Stimulated activated CD8-positive, alpha-beta memory T cell treated with anti-CD3 and anti-CD28 coated beads, Interleukin-7, amount 100 ng/mL, for 4 hours (primary cell): ENCODE measurements around the gene WWOX.

Source experiments
- DNase-seq, 2 donors: peaks; one replicate each; pipeline ENCODE4 v3.0.0-alpha.2; 2020; ENCODE audit warnings: low read depth in 2 of 2

WWOX gene

DNA sequence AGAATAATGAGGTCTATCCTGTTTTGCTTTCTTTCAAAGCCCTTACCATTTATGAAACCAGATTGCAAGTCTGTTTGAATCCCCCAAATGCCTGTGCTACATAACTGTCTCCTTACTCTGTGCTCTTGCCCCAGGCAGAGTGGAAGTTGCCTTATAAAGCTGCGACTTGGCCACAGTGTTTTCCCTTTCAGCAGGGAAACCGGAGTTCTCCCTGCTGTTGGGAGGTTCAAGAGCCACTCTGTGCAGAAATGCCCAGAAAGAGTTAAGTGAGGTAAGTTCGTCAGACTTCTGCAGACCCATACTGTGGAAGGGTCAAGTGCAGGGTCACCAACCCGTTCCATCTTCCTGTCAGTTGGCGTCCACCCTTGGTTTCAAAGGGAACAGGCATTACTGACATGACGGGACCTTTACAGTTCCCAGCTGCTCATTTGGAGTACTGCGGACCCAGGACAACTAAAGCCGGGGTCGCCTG, 508.9 kb downstream of the WWOX start:
- DNase-seq: no peak

DNA sequence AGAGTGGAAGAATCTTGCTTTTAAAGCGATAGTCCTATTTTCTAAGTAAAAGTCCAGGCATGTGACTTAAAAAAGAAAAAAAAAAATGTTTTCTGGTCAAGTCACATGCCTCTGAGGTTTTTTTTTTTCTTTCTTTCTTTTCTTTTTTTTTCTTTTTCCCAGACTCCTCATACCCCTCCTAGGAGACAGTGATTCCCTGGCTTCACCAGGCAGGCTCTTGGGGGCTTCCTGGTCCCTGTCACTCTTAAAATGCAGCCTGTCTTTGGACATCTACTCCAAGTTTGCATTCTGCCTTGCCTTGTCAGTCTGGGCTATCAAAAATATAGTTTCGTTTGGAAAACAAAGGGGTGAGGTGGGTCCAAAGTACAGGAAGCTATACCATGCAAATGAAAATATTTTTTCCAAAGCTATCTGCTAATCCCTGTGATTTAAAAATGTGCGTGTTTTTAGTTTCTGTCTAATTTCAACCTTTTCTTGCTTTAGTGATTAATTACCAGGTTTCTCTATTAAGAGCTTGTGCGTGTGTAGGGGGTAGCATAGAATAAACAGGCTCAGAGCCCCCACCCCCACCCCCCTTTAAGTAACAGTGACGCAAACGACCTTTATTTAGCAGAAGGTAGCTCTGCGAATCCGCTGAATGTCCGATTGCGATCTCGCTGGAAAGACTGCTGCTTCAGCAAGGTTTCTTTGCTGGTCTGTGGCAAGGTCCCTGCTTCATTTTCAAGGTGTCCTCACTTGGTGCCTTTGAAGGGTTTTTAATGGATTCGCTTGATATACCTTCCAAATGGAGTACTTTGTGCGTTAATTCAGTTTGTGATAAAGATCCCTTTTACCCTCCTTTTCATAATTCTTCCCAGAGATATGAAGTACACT, 510.2 kb downstream of the WWOX start:
- no peak for DNase-seq

DNA sequence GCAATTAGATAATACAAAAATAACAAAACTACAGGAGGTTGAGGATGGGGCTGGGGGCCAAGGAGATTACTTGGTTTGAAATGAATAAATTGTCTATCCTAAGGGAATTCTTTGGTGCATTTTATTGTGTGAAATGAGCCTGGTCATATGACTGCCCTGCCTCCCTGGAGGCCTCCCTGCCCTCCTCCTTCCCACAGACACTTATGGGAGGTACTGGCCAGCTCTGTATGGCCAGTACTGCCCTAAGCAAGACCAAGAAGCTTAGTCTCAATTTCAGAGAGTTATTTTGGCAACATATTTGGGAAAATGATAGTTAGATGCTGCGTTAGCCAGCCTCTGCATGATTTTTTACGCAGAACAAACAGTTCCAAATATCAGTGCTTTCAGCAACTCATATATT, 511.9 kb downstream of the WWOX start:
- DNase-seq: no peak

DNA sequence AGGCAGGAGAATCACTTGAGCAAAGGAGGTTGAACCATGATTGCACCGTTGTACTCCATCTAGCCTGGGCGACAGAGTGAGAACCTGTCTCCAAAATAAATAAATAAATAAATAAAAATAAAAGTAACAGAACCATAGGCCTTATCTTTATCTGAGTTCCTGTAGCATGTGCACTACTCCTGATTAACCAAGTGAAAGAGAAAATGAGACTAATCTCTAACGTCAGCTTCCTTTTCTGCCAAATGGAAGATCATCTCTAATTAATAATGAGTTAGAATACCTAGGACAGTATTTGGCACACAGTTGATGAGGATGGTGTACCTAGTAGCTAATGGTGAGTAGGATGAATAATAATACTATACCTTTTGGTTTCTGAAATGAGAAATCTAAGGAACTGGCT, 520.4 kb downstream of the WWOX start:
- no peak for DNase-seq

DNA sequence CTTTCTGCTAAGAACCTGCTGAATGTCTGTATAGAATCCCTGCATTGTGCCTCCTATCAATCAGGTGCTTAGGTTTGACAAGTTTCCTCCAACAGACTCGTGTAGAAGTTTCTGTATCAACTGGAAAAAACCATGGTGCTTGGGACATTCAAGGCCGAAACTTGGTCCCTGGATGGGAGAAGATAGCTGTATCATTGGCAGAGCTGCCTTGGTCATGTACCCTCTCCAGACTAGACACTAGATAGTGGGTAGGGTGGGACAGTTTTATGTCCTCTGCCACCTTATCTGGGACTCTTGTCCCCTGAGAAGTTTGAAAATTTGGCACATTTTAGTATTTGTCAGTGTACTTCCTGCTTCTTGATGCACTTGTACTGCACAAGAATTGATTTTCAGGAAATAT, 520.8 kb downstream of the WWOX start:
- DNase-seq: no peak

DNA sequence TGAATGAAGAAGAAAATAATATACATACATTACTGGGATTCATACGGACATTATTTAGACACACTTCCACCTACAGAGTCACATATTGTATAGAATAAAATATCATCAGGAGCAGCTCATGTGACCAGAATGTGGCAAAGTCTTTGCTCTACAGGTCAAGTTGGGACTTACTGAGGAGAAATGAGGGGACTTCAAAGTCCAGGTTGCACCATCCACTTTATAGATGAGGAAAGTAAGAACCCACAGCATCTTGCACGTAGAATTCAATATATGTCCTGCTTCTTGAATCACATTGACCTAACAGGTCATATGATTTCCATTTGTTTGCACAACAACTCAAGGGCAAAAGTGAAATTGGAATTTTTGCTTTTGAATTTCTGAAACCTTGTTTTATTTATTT, 524.3 kb downstream of the WWOX start:
- no peak for DNase-seq

DNA sequence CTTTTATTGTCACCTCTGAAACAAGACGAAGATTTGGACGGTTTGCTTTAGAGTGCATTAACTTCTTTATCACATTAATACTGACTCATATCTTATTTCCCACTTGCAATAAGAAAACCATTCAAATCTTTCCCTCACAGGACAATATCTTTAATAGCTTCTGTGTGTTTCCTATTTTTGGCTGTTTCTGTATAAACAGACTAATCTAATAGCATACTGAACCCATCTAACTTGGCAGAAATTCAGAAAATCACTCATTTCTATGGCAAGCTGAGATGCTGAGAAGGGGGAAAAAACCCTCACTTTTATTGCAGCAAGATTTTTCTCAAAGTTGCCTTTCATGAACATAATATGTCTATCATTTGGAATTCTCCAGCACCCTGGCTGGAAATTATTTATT, 524.9 kb downstream of the WWOX start:
- no peak for DNase-seq

DNA sequence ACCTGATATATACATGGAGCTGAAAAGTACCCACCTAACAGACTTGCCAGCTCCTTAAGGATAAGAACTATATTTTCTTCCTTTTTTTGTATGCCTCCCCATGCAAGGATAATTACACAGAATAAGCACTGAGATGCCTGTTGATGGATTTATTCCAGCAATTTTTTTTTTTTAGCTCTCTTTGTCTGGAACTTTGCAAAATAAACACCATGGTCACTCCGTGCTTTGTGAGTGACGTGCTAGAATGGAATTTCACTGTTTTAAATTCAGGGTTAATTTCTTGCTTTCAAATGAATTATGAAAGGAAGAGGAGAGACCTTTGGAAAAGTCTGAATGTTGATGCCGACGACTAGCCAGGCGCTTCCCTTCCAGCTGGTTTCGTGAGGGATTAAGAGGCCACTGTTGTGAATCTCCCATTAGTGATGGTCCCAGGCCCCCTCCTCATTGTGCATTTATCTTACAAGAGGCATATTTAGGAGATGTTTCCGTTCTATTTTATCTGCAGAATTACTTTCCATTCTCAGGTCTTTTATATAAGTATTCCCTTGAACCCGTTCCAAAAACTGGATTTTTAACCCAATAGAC, 529.1 kb downstream of the WWOX start:
- no peak for DNase-seq

DNA sequence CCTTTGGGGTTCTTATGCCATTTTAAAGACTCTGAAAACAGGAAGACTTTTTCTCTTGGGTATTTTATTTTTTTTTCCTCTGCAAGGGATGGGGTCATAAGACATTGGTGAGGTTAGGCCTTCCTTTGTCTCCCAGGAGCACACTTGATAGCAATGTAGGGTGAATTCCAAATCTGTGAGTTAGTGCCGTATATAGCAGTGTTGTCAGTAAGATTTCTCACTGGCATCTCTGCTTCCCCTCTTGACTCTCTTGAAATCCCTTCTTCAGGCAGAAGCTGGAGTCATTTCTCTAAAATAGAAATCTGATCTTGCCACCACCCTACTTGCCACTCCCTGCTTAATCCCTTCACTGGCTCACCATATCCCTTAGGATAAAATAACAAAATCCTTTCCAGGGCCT, 529.7 kb downstream of the WWOX start:
- no peak for DNase-seq

DNA sequence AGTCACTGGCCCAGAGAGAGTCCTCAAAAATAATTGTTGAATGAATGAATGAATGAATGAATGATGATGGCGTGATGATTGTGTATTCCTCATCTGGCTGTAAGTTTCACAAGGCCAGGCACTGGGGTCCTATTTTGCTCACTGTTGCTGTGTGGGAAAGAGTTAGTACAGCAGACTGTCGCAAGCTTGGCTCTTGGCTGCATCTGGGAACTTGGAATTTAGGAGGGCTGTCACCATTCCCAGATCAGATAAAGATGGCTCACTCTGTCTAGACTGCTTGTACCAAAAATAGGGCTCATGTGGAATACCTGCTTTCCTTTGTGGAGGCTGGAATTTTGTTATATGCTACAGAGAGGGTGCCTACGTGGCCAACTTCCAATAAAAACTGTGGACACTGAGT, 530.6 kb downstream of the WWOX start:
- DNase-seq: no peak

DNA sequence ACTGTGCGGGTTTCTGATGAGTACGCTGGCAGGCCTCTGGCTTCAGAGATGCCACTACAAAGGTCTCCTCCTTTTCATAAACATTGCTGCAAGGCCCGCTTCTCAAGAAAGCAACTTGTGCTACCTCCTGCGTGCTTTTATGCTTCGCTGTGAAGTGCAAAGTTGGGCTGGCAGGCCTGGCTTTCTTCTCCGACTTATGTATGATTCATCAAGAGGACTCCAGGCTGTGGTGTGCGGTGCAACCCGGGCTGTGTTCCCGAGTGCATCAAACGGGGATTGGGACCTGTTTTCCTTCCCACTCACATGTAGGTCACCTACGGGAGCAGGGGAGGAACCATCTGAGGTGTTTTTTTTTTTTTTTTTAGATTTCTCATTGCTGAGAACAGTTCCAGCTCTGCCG, 534.1 kb downstream of the WWOX start:
- no peak for DNase-seq

DNA sequence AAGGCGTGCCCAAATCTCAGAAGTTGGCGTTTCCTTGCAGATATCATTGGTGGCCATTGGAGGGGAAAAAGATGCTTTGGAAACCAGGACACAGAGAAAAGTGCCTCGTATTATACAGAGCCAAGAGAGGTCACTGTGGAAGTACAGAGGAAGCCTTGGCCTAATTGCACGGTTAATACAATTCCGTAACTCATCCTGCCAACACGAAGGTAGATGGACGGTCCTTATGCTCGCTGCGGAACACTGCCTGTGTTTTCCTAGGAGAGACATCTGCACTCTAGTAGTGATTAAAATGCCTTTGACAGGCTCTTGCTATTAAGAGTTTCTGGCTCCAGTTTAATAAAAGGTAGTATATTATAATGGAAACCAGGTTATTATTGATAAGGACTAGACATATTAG, 536.4 kb downstream of the WWOX start:
- DNase-seq: no peak

DNA sequence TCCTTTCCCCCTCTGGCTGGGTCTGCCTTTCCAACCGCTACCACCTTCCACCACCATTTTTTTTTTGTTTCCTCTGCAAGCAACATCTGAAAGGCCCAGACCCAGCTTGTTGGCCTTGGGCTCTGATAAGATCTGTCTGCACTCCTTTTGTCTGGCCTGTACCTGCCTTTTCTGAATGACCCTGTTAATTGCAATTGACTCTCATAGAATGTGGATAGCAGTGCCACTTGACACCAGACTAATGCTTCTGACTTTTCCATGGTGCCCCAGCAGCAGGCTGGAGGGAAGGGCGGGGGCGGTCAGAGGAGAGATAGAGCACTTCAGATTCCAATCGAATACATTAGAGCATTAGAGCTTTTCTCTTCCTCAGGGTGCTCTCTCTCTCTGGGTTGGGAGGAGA, 538.9 kb downstream of the WWOX start:
- no peak for DNase-seq

DNA sequence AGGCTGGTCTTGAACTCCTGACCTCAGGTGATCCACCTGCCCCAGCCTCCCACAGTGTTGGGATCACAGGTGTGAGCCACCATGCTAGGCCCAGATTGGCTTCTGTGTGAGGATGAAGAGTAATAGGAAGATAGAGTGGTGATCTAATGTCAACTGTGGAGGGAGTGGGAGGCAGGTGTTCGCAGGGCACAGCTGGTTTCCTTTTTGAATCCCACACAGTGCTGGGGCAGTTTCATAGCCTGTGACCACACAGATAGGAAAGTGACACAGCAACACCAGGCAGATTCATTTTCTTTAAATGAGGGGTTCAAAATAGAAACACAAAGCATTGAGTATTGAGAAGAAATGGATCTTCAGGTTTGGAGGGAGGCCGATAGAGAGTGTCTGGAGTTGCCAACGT, 540.3 kb downstream of the WWOX start:
- DNase-seq: no peak

DNA sequence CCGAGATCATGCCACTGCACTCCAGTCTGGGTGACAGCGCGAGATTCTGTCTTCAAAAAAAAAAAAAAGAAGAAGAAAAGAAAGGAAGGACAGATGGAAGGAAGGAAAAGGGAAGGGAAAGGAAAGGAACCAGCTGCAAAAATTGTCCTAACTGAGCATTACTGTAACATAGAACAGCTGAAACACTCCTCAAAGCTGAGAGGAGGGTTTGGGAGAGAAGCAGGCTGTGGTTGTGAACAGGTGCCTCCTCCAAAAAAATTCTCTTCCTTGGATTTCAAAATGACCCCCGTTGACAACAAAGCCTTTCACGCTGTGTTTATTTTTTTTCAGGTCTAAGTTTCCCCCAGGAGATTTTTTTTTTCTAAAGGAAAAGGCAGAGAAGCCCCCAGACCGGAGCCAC, 541.4 kb downstream of the WWOX start:
- DNase-seq: no peak

DNA sequence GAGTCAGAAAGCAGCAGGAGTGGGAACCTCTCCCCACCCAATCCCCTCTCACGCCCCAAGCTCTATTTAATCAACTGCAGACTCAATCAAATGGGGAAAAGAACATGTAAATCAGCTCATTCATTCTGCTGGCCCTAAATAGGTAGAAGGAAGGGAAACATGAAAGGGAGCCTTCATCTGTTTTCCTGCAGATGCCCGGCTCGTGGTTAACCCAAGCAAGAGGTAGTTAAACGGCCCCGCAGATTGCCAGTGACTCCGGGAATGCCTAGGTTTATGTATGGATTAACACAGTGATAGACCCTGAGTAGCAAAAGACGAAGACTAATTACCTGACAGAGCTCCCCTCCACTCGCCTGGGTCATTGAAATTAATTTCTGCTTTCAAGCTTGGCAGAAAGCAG, 542.0 kb downstream of the WWOX start:
- DNase-seq: no peak

DNA sequence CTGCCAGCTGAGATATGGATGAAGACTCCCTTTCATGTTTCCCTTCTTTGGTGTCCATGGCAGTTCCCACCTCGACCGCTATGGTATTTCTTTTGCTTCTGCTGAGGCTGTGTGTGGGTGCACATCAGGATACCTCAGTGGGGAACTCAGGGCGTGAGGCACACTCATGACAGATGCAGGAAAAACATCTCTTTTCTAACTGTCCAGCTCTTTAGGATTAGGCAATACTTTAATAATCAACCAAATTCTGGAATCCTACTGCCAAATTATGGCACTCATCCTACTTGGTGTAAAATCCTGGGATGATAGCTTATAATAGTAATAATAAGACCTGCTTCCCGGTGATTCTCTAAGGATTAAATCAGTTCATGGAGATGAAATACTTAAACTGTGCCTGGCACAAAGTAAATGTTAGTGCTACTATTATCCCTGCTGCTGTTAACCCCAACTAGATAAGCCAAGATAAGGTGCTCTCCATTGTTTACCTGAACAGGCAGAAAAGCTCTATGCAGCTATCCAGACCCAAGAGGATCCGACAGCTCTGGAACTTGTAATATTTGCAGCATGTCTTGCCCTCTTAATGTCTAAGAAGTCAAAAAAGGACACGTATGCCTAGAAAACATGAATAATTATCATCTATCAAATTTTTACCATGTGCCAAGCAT, 543.3 kb downstream of the WWOX start:
- no peak for DNase-seq

DNA sequence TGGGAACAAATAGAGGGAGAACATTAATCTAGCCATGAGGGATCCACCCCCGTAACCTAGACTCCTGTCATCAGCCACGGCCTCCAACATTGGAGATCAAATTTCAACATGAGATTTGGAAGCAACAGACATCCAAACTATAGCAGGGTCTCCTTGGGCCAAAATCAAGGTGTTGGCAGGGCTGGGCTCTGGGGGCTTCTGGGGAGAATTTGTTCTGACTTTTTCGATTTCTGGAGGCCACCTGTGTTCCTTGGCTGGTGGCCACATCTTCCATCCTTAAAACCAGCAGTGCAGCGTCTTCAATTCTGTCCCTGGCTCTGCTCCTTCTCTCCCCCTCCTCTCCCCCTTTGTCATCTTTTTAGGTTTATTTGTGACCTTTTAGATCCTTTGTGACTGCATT, 546.2 kb downstream of the WWOX start:
- no peak for DNase-seq

DNA sequence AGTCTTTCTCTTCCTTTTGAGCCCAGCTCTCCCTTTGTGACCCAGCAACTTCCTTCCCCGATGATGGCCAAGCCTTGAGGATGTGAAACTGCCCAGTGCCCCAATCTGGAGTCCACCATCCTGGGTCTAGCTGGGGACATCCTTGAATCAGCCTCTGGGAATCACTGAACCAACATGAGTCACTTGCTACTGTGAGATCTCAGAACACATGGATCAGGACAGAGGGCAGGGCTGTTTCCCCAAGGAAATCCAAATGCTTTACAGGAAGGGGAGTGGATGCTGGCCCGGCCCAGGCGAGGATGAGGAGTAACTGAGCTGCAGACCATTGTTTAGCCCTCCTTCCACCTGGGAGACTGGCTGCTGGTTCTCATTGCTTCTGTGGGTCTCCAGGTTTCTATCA, 547.6 kb downstream of the WWOX start:
- DNase-seq: no peak

DNA sequence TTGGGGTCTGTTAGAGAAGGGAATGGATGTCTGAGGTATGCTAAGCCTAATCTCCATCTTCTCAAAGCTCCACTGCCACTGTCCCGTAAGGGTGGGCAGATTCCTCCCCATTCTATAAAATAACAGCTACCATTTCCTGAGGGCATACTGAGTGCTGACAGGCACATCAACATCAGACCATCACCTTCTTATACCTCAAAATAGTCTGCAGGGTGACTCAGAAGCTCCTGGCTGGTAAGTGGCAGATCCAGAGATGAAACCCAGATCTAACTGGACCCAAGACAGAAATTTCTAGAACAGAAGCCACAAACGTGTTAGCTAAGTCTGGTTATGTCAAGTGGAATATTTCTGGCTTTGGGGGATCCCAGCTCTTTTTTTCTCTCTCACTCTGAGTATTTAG, 548.0 kb downstream of the WWOX start:
- no peak for DNase-seq

DNA sequence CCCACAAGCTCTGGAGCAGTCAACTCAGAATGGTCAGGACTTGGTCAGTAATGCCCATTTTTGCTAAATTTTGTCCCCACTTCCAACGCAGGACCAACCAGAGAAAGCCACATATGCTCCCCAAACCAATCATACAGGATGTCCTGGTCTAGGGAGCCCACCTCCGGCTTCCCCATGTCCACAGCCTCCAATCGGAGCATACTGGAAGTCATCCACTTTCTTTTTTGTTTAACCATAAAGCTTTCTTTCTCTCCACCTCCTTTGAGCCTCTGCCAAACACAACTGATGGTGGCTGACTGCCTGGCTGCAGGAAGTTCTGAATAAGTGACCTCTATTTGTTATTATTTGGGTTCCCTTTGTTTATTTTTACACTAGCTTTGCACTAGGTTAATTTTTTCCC, 549.1 kb downstream of the WWOX start:
- no peak for DNase-seq

DNA sequence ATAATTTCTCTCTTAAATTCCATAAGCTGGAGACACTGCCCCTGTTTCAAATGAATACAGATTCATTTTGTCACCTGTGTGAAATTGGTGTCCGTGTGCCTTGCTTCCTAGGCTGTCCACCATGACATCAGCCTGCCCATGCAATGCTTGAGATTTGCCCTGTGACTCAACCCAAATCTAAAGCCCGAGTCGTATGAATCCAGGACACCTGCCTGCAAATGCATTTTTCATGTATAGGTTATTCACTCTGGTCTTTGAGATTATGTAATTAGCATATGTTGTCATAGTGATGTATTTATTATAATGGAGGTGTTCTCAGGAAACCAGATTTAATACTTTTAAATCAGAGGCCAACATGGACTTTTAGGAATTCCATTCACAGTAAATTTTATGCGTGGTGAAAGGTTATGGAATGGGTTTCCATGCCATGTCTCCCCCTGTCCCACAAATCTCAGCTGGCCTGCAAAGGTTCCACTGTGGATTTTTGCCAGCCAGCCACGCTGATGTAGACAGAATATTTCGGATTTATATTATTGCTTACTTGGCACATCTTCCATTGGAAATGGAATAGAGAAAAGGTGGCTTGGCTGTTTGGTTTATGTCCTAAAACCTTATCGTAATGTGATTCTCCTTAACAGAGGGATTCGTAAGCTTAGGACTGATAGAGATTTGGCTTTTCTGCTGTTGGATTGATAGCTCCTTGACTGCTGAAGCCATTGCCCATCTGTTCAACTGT, 551.1 kb downstream of the WWOX start:
- no peak for DNase-seq
